Endothelial cell of umbilical vein (primary cell): ENCODE measurements around the gene SSPN. TPM values are rescaled to one million over a fixed set of nuclear protein-coding genes. Genes with fewer than 3 reads are reported as not detected.

ENCODE experiments used
- BruUV-seq: library from RNA; stranded (reverse); fragments of 400-500 nt; replicated peaks from 2 replicates; lab custom pipeline; 2021; lab: Mats Ljungman, UMichigan
- CTCF ChIA-PET: fragments of 300-600, 350-600 bp; sonication (Branson Sonifier 250); formaldehyde crosslinking; loops from one replicate; lab custom pipeline; 2021; ENCODE audit warnings: antibody characterized with exemption, inconsistent platforms; lab: Charles Lee
- POLR2A ChIA-PET: fragments of 300-600, 350-600 bp; sonication (Branson Sonifier 250); formaldehyde crosslinking; loops from one replicate; lab custom pipeline; 2021; ENCODE audit warnings: antibody characterized with exemption, inconsistent platforms; lab: Charles Lee
- DNase-seq: peaks from one replicate; pipeline ENCODE4 v3.0.0-alpha.2; 2011; ENCODE audit warnings: low read depth, low spot score
- FAIRE-seq: peaks from 2 replicates; lab custom pipeline; 2011; peaks lifted over from hg19 to GRCh38; lab: Jason Lieb, UNC
- H2AFZ ChIP-seq: 2 replicates; pipeline ENCODE4 v1.6.0; 2012; ENCODE audit warnings: low read depth, low read length, control low read depth, inconsistent platforms
- H3K27ac ChIP-seq: 2 replicates; pipeline ENCODE4 v1.5.1; 2011; ENCODE audit warnings: low read depth, mild to moderate bottlenecking, control low read depth, low read length, moderate library complexity; ENCODE audit not compliant: insufficient read depth
- H3K27me3 ChIP-seq, 2 experiments: 2 replicates each; pipeline versions ENCODE4 v1.6.0 to v1.6.1; 2011; ENCODE audit warnings: low read length in 2 of 2, mixed read lengths in 1 of 2; ENCODE audit not compliant: control insufficient read depth in 2 of 2, insufficient read depth in 2 of 2
- H3K36me3 ChIP-seq, 2 experiments: 2 replicates in 1 of 2; 3 replicates in 1 of 2; pipeline ENCODE4 v1.5.1; 2011; ENCODE audit warnings: low read length in 2 of 2, mild to moderate bottlenecking in 1 of 2, moderate library complexity in 1 of 2; ENCODE audit not compliant: control insufficient read depth in 2 of 2, insufficient read depth in 2 of 2; ENCODE audit errors: extremely low read depth in 1 of 2
- H3K4me1 ChIP-seq: 3 replicates; pipeline ENCODE4 v1.5.1; 2011; ENCODE audit warnings: mild to moderate bottlenecking, low read length; ENCODE audit not compliant: control insufficient read depth, insufficient read depth; ENCODE audit errors: extremely low read depth
- H3K4me2 ChIP-seq: 2 replicates; pipeline ENCODE4 v1.6.1; 2011; ENCODE audit warnings: low read length, control low read depth, mixed read lengths; ENCODE audit not compliant: insufficient read depth
- H3K4me3 ChIP-seq, 3 experiments: fragments of 200-600 bp in 1 of 3; sonication (generic), shearing (Covaris generic) in 1 of 3; replicated peaks in 1 of 3; 2 replicates each; pipeline ENCODE4 v1.5.1; 2011 to 2016; ENCODE audit warnings: control low read depth in 3 of 3, low read length in 3 of 3, mild to moderate bottlenecking in 2 of 3, inconsistent platforms in 1 of 3, low read depth in 1 of 3, moderate library complexity in 1 of 3; ENCODE audit not compliant: insufficient read depth in 1 of 3
- H3K79me2 ChIP-seq: 2 replicates; pipeline ENCODE4 v1.6.0; 2012; ENCODE audit warnings: low read length, inconsistent platforms; ENCODE audit not compliant: control insufficient read depth, insufficient read depth
- H3K9ac ChIP-seq: replicated peaks from 2 replicates; pipeline ENCODE3; 2011; ENCODE audit warnings: low read length, control low read depth; ENCODE audit not compliant: insufficient read depth; ENCODE audit errors: extremely low read depth
- H3K9me1 ChIP-seq: replicated peaks from 3 replicates; pipeline ENCODE4 v1.6.0; 2011; ENCODE audit warnings: mild to moderate bottlenecking, low read length; ENCODE audit not compliant: control insufficient read depth, insufficient read depth; ENCODE audit errors: extremely low read depth
- H3K9me3 ChIP-seq: replicated peaks from 2 replicates; pipeline ENCODE4 v1.5.1; 2012; ENCODE audit warnings: low read length, inconsistent platforms; ENCODE audit not compliant: control insufficient read depth, insufficient read depth
- H4K20me1 ChIP-seq: replicated peaks from 2 replicates; pipeline ENCODE3; 2011; ENCODE audit warnings: mild to moderate bottlenecking, low read length; ENCODE audit not compliant: control insufficient read depth, insufficient read depth; ENCODE audit errors: extremely low read depth
- MYC ChIP-seq: IDR thresholded peaks from one replicate; pipeline ENCODE4 v1.6.1; 2011; ENCODE audit warnings: mild to moderate bottlenecking, low read depth, low read length
- POLR2AphosphoS5 ChIP-seq: IDR thresholded peaks from 2 replicates; pipeline ENCODE4 v1.6.1; 2012; ENCODE audit warnings: low read depth, mild to moderate bottlenecking, control low read depth, low read length, moderate library complexity; ENCODE audit not compliant: insufficient read depth
- dilution Hi-C: fragments of 300-500 bp; cut with MboI; formaldehyde crosslinking; loops from one replicate; pipeline ENCODE4 v1.15.0; 2019; ENCODE audit warnings: low sequenced_read_pairs; ENCODE audit not compliant: extremely low pct_ligation_motif_present
- intact Hi-C: fragments of 100-400 bp; cut with micrococcal nuclease; formaldehyde crosslinking; loops from one replicate; pipeline ENCODE4 v1.10.0; 2022
- polyA plus RNA-seq, 4 experiments: library from polyadenylated mRNA; depleted of rRNA in 3 of 4; stranded (reverse) in 3 of 4; unstranded in 1 of 4; fragments of >200 nt; gene quantifications; 2 replicates each; pipeline versions ENCODE4 v1.2.1 to v1.2.3, GENCODE V29; 2011 to 2012; ENCODE audit warnings: missing spikeins in 1 of 4
- total RNA-seq: library from RNA; stranded (reverse); gene quantifications from 2 replicates; pipeline ENCODE4 v1.2.3, GENCODE V29; 2021
- TF ChIP-seq, protein P1 (sequence below), 2 donors: IDR thresholded peaks; 1 replicate in 1 of 2; 2 replicates in 1 of 2; pipeline ENCODE4 v1.5.1; 2011; ENCODE audit warnings: low read length in 2 of 2, mild to moderate bottlenecking in 2 of 2, moderate library complexity in 2 of 2, control low read depth in 1 of 2, inconsistent platforms in 1 of 2, low read depth in 1 of 2; ENCODE audit not compliant: insufficient read depth in 1 of 2; ENCODE audit errors: extremely low read depth in 1 of 2
- TF ChIP-seq, protein P2 (sequence below): IDR thresholded peaks from 2 replicates; pipeline ENCODE4 v1.6.1; 2011; ENCODE audit not compliant: insufficient read depth, insufficient read length

The SSPN gene
- total and polyA plus RNA-seq, 2 donors (not counting 3 experiments of a cell fraction or from before 2014, with no cell fraction given) = 1.3 to 2.1 TPM

DNA sequence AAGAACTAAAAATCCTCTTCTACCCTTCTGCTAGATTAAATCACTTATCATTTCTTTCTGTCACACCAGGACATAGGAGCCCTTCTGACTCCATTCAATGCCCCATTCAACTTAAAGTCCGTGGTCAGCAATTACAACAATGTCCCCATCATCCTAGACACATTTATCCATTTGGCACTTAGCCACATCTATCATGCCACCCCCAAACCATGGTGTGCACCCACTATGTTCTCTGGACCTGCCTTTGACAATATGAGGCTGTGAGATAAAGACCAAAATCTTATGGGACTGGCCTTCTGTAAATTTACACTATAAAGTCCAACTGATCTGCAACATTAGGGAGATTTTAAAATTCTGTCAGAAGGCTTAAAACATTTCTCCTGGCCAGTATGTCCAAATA lies 104.4 kb downstream of the SSPN start:
- H3K4me3 ChIP-seq = no peak overlapping the region
- peaks cover 7% of the 10 kb centered on the region for H3K4me1 ChIP-seq
- no peaks in the 10 kb centered on the region for H3K36me3 ChIP-seq
- intact Hi-C loops = loop anchor here (1.0 to 5.0 kb wide), 2 partner anchors 25 to 177 kb away; no protein-coding TSS in a partner anchor
- H3K9me1 ChIP-seq = no peaks in the 10 kb centered on the region
- no peaks in the 10 kb centered on the region for H4K20me1 ChIP-seq
- no peak for TF ChIP-seq POLR2AphosphoS5
- no peak for TF ChIP-seq MYC
- TF ChIP-seq, protein P1, sequence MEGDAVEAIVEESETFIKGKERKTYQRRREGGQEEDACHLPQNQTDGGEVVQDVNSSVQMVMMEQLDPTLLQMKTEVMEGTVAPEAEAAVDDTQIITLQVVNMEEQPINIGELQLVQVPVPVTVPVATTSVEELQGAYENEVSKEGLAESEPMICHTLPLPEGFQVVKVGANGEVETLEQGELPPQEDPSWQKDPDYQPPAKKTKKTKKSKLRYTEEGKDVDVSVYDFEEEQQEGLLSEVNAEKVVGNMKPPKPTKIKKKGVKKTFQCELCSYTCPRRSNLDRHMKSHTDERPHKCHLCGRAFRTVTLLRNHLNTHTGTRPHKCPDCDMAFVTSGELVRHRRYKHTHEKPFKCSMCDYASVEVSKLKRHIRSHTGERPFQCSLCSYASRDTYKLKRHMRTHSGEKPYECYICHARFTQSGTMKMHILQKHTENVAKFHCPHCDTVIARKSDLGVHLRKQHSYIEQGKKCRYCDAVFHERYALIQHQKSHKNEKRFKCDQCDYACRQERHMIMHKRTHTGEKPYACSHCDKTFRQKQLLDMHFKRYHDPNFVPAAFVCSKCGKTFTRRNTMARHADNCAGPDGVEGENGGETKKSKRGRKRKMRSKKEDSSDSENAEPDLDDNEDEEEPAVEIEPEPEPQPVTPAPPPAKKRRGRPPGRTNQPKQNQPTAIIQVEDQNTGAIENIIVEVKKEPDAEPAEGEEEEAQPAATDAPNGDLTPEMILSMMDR (IDR thresholded peaks at IDR 0.05; ENCODE audit: extremely low read depth in 1 of 2, insufficient read depth in 1 of 2, low read depth in 1 of 2, low read length in 2 of 2) = no peak
- TF ChIP-seq, protein P2, sequence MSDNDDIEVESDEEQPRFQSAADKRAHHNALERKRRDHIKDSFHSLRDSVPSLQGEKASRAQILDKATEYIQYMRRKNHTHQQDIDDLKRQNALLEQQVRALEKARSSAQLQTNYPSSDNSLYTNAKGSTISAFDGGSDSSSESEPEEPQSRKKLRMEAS = no peak
- no peaks in the 10 kb centered on the region for H3K9me3 ChIP-seq
- DNase-seq (no peak), FAIRE-seq (peak; percentile 21)
- no peaks in the 10 kb centered on the region for H3K27me3 ChIP-seq
- H2AFZ ChIP-seq = peak overlapping the region; percentile 84
- ChIA-PET CTCF (interaction anchor here (1.8 kb wide), 1 partner anchor 19 kb away, joined by 12 read pairs; no protein-coding TSS in a partner anchor), POLR2A (no interaction called here)
- no peak overlapping the region for H3K27ac ChIP-seq
- no peaks in the 10 kb centered on the region for H3K79me2 ChIP-seq
- no TSS peak for BruUV-seq
- no peak overlapping the region for H3K9ac ChIP-seq
- no peak overlapping the region for H3K4me2 ChIP-seq
- dilution Hi-C loops = no loop called here

Other genes starting within 250 kb of the SSPN start
- 58.3 and 59.3 TPM in 2 replicates for gene RASSF8, start 236.9 kb upstream of the SSPN start, total RNA-seq
- 9.0 and 11.1 TPM in 2 replicates for gene RASSF8, start 236.9 kb upstream of the SSPN start, polyA plus RNA-seq
- gene BHLHE41, start 70.5 kb upstream of the SSPN start, total RNA-seq = 0.07 and 0.24 TPM in 2 replicates
- gene BHLHE41, start 70.5 kb upstream of the SSPN start, polyA plus RNA-seq = 0.03 and 0.12 TPM in 2 replicates